ENCODE measurements around the gene CLP1. TPM values are rescaled to one million over a fixed set of nuclear protein-coding genes. Genes with fewer than 3 reads are reported as not detected.

The CLP1 gene
- total and polyA plus RNA-seq, 2 experiments from 2014 or later: 16.4 to 21.0 TPM

GRCh38 chr11:57633394-57634070, 24.0 kb upstream of the CLP1 start:
- H3K27me3 ChIP-seq (replicated peaks; ENCODE audit: insufficient read depth): no peaks in the 10 kb centered on the region; the same call in 1 of the 2 replicates
- H3K4me1 ChIP-seq (ENCODE audit: insufficient read depth): peaks cover 6% of the 10 kb centered on the region; the same call in 1 of the 2 replicates
- no peak overlapping the region for H3K4me2 ChIP-seq (ENCODE audit: unreplicated experiment)
- no peak overlapping the region for H3K9ac ChIP-seq
- H3K9me3 ChIP-seq (ENCODE audit: low read depth): no peaks in the 10 kb centered on the region
- no peaks in the 10 kb centered on the region for H3K36me3 ChIP-seq (ENCODE audit: low read depth)
- TF ChIP-seq EZH2 (IDR thresholded peaks at IDR 0.05; ENCODE audit: insufficient read depth, poor library complexity, severe bottlenecking): no peak
- TF ChIP-seq EZH2phosphoT487 (IDR thresholded peaks at IDR 0.05; ENCODE audit: insufficient read depth, low read depth): no peak
- H3K9me2 ChIP-seq (ENCODE audit: insufficient read depth): no peaks in the 10 kb centered on the region
- no peaks in the 10 kb centered on the region for H4K20me1 ChIP-seq (ENCODE audit: insufficient read depth)
- H3K27ac ChIP-seq: no peak overlapping the region
- in situ Hi-C loops (cut with MboI): no loop called here
- H3F3A ChIP-seq (ENCODE audit: insufficient read depth): no peaks in the 10 kb centered on the region
- peaks cover 8% of the 10 kb centered on the region for H3K79me2 ChIP-seq (ENCODE audit: insufficient read depth)
- 66 to 68% methylated on average over 6 of the region's 6 CpGs for WGBS, 2 experiments (ENCODE audit: low coverage in 1 of 2, low lambda C conversion rate in 2 of 2, missing lambda C conversion rate in 2 of 2)
- no peak overlapping the region for H2AFZ ChIP-seq
- no peak for DNase-seq
- H3K4me3 ChIP-seq: no peak overlapping the region

DNA sequence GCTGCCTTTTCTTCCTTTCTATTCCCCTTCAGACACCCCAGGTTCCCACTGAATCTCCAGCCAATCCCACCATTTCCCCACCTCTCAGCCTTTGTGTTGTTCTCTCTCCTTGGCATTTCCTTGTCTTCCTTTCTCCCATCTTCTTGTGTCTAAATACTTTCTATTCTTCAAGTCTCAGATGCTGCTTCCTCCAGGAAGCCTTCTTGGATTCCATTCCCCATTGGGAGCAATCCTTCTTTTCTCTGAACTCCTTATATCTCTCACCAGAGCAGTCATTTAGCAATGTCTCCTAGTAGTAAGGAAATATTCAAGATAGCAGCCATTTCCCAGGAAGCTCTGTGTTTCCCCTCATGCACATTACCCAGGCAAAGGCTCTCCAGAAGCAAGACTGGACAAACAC, 23.3 kb upstream of the CLP1 start:
- no peaks in the 10 kb centered on the region for H3K9me3 ChIP-seq (ENCODE audit: low read depth)
- peaks cover 16% of the 10 kb centered on the region for H3K79me2 ChIP-seq (ENCODE audit: insufficient read depth)
- no peaks in the 10 kb centered on the region for H3K36me3 ChIP-seq (ENCODE audit: low read depth)
- H3K4me1 ChIP-seq (ENCODE audit: insufficient read depth): peaks cover 6% of the 10 kb centered on the region; the same call in 1 of the 2 replicates
- no peaks in the 10 kb centered on the region for H4K20me1 ChIP-seq (ENCODE audit: insufficient read depth)
- in situ Hi-C loops (cut with MboI): no loop called here
- TF ChIP-seq EZH2 (IDR thresholded peaks at IDR 0.05; ENCODE audit: insufficient read depth, poor library complexity, severe bottlenecking): no peak
- no peak for TF ChIP-seq EZH2phosphoT487 (IDR thresholded peaks at IDR 0.05; ENCODE audit: insufficient read depth, low read depth)
- no peak overlapping the region for H3K9ac ChIP-seq
- DNase-seq: no peak
- H3K27ac ChIP-seq: no peak overlapping the region
- no peaks in the 10 kb centered on the region for H3K9me2 ChIP-seq (ENCODE audit: insufficient read depth)
- no peaks in the 10 kb centered on the region for H3F3A ChIP-seq (ENCODE audit: insufficient read depth)
- H2AFZ ChIP-seq: no peak overlapping the region
- H3K27me3 ChIP-seq (replicated peaks; ENCODE audit: insufficient read depth): no peaks in the 10 kb centered on the region; the same call in 1 of the 2 replicates
- H3K4me3 ChIP-seq: no peak overlapping the region
- H3K4me2 ChIP-seq (ENCODE audit: unreplicated experiment): no peak overlapping the region

DNA sequence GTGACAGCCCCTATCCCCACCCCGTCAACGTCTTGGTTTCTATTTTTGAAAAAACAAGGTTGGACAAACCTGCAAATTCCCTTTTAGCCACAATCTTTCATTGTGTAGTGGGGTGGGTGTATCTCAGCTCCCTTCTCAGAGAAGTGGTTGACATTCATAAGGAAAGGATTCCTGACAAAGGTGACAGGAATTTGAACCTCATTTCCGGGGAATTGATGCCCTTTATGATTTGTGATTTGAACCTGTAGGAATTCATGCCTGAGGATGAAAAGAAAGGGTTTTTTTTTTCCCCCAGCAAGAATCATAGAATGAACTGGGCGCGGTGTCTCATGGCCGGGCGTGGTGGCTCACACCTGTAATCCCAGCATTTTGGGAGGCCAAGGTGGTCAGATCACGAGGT, 22.3 kb upstream of the CLP1 start:
- H3F3A ChIP-seq (ENCODE audit: insufficient read depth): no peaks in the 10 kb centered on the region
- 79 to 84% methylated on average over 8 of the region's 8 CpGs for WGBS, 2 experiments (ENCODE audit: low coverage in 1 of 2, low lambda C conversion rate in 2 of 2, missing lambda C conversion rate in 2 of 2)
- no peak for TF ChIP-seq EZH2phosphoT487 (IDR thresholded peaks at IDR 0.05; ENCODE audit: insufficient read depth, low read depth)
- no peak overlapping the region for H3K4me2 ChIP-seq (ENCODE audit: unreplicated experiment)
- peaks cover 6% of the 10 kb centered on the region for H3K4me1 ChIP-seq (ENCODE audit: insufficient read depth)
- in situ Hi-C loops (cut with MboI): no loop called here
- no peaks in the 10 kb centered on the region for H3K36me3 ChIP-seq (ENCODE audit: low read depth)
- H3K27ac ChIP-seq: no peak overlapping the region
- H4K20me1 ChIP-seq (ENCODE audit: insufficient read depth): no peaks in the 10 kb centered on the region
- no peaks in the 10 kb centered on the region for H3K9me3 ChIP-seq (ENCODE audit: low read depth)
- no peaks in the 10 kb centered on the region for H3K9me2 ChIP-seq (ENCODE audit: insufficient read depth)
- no peak overlapping the region for H3K9ac ChIP-seq
- no peak for DNase-seq
- peaks cover 26% of the 10 kb centered on the region for H3K79me2 ChIP-seq (ENCODE audit: insufficient read depth)
- no peaks in the 10 kb centered on the region; the same call in 1 of the 2 replicates for H3K27me3 ChIP-seq (replicated peaks; ENCODE audit: insufficient read depth)
- no peak overlapping the region for H2AFZ ChIP-seq
- no peak overlapping the region for H3K4me3 ChIP-seq

DNA sequence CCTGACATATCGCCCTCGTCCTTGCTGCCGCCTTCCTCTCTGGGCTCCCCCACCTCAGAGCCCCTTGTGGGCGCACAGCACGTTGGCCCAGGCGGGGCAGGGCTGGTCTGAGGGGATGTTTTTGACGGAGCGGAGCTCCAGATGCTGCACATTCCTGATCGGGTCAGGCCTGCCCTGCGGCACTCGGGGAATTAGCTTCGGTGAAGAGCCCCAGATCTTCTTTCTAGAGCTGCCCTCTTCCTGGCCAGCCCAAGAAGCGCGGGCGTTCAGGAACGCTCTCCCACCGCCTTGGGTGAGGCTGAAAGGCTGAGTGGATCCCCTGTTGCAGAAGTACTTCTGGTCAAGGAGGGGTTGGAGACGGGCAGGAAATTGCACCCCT, 19.9 kb upstream of the CLP1 start:
- Histone ChIP-seq H3K9me3 (ENCODE audit: low read depth) (no peaks in the 10 kb centered on the region), H3K36me3 (ENCODE audit: low read depth) (no peaks in the 10 kb centered on the region), H3K79me2 (ENCODE audit: insufficient read depth) (peaks cover 44% of the 10 kb centered on the region), H3K4me1 (ENCODE audit: insufficient read depth) (peaks cover 14% of the 10 kb centered on the region), H3K4me3 (peak overlapping the region; percentile 97), H3K27me3 (replicated peaks; ENCODE audit: insufficient read depth) (no peaks in the 10 kb centered on the region; the same call in 1 of the 2 replicates), H3K27ac (no peak overlapping the region), H2AFZ (peak overlapping the region; percentile 94), H4K20me1 (ENCODE audit: insufficient read depth) (0 out of 2 replicates have a peak, but pooled peaks cover 8% of the 10 kb centered on the region), H3K4me2 (ENCODE audit: unreplicated experiment) (peak overlapping the region; percentile 91), H3F3A (ENCODE audit: insufficient read depth) (peaks cover 6% of the 10 kb centered on the region), H3K9me2 (ENCODE audit: insufficient read depth) (no peaks in the 10 kb centered on the region), H3K9ac (peak overlapping the region; percentile 85)
- in situ Hi-C loops (cut with MboI): no loop called here
- WGBS, 2 experiments (ENCODE audit: low coverage in 1 of 2, low lambda C conversion rate in 2 of 2, missing lambda C conversion rate in 2 of 2): 34 to 35% methylated on average over 18 of the region's 18 CpGs
- no peak for TF ChIP-seq EZH2phosphoT487 (IDR thresholded peaks at IDR 0.05; ENCODE audit: insufficient read depth, low read depth)
- TF ChIP-seq EZH2 (IDR thresholded peaks at IDR 0.05; ENCODE audit: insufficient read depth, poor library complexity, severe bottlenecking): no peak
- peak; percentile 30 for DNase-seq
